ENCODE data around the gene PIGU.
"Not testable (repeated sequence)": the region's sequence is repeated elsewhere in the genome, so short reads cannot be mapped to it uniquely, and the experiment has no call there.

The PIGU gene

GRCh38 chr20:34618676-34619075 lies 58.2 kb downstream of the PIGU start:
- Histone ChIP-seq H3K27ac (ENCODE audit: extremely low read depth, low read depth, low read length) (no peak overlapping the region), H3K4me3 (ENCODE audit: low read depth, low read length) (no peak overlapping the region), H3K9me3 (ENCODE audit: control insufficient read depth, insufficient read depth, low read depth, low read length) (no peaks in the 10 kb centered on the region), H3K36me3 (ENCODE audit: control insufficient read depth in 2 of 2, insufficient read depth in 1 of 2, low read length in 2 of 2) (peaks cover 3 to 12% of the 10 kb centered on the region in 2 experiments; a peak in 2 of 3 replicates), H3K4me1 (ENCODE audit: control insufficient read depth, insufficient read depth, low read length) (no peaks in the 10 kb centered on the region)
- ChIA-PET POLR2A (interaction anchor here (0.6 to 1.1 kb wide), 2 partner anchors 16 to 485 kb away, joined by 3 to 4 read pairs; no protein-coding TSS in a partner anchor), CTCF (no interaction called here)
- no peak for TF ChIP-seq ZNF37A (tag by site-specific recombination; IDR thresholded peaks at IDR 0.05)
- TF ChIP-seq, protein P1, sequence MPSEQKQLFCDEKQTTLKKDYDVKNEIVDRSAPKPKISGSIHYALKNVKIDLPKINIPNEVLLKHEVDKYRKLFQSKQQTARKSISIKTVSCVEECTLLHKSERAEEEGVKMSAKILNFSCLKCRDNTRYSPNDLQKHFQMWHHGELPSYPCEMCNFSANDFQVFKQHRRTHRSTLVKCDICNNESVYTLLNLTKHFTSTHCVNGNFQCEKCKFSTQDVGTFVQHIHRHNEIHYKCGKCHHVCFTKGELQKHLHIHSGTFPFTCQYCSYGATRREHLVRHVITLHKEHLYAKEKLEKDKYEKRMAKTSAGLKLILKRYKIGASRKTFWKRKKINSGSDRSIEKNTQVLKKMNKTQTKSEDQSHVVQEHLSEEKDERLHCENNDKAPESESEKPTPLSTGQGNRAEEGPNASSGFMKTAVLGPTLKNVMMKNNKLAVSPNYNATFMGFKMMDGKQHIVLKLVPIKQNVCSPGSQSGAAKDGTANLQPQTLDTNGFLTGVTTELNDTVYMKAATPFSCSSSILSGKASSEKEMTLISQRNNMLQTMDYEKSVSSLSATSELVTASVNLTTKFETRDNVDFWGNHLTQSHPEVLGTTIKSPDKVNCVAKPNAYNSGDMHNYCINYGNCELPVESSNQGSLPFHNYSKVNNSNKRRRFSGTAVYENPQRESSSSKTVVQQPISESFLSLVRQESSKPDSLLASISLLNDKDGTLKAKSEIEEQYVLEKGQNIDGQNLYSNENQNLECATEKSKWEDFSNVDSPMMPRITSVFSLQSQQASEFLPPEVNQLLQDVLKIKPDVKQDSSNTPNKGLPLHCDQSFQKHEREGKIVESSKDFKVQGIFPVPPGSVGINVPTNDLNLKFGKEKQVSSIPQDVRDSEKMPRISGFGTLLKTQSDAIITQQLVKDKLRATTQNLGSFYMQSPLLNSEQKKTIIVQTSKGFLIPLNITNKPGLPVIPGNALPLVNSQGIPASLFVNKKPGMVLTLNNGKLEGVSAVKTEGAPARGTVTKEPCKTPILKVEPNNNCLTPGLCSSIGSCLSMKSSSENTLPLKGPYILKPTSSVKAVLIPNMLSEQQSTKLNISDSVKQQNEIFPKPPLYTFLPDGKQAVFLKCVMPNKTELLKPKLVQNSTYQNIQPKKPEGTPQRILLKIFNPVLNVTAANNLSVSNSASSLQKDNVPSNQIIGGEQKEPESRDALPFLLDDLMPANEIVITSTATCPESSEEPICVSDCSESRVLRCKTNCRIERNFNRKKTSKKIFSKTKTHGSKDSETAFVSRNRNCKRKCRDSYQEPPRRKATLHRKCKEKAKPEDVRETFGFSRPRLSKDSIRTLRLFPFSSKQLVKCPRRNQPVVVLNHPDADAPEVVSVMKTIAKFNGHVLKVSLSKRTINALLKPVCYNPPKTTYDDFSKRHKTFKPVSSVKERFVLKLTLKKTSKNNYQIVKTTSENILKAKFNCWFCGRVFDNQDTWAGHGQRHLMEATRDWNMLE (tag by site-specific recombination; conservative IDR thresholded peaks at IDR 0.05; ENCODE audit: low read depth), result no peak
- no peak for TF ChIP-seq ZNF426 (tag by site-specific recombination; IDR thresholded peaks at IDR 0.05)
- no peak for TF ChIP-seq SETDB1 (IDR thresholded peaks at IDR 0.05; ENCODE audit: insufficient read length, low read length)
- TF ChIP-seq KLF9 (tag by site-specific recombination; IDR thresholded peaks at IDR 0.05; ENCODE audit: low read depth), result no peak
- no peak for TF ChIP-seq ZNF175 (tag by site-specific recombination; IDR thresholded peaks at IDR 0.05)
- TF ChIP-seq REPIN1 (tag by site-specific recombination; IDR thresholded peaks at IDR 0.05; ENCODE audit: low read depth), result no peak
- TF ChIP-seq ZNF677 (tag by site-specific recombination; IDR thresholded peaks at IDR 0.05), result no peak
- TF ChIP-seq ZNF184 (tag by site-specific recombination; IDR thresholded peaks at IDR 0.05), result no peak
- TF ChIP-seq ZNF155 (tag by site-specific recombination; IDR thresholded peaks at IDR 0.05), result no peak
- TF ChIP-seq ZNF629 (tag by site-specific recombination; IDR thresholded peaks at IDR 0.05), result no peak
- TF ChIP-seq YY1 (tag by site-specific recombination; IDR thresholded peaks at IDR 0.05), result no peak
- TF ChIP-seq, protein P2, sequence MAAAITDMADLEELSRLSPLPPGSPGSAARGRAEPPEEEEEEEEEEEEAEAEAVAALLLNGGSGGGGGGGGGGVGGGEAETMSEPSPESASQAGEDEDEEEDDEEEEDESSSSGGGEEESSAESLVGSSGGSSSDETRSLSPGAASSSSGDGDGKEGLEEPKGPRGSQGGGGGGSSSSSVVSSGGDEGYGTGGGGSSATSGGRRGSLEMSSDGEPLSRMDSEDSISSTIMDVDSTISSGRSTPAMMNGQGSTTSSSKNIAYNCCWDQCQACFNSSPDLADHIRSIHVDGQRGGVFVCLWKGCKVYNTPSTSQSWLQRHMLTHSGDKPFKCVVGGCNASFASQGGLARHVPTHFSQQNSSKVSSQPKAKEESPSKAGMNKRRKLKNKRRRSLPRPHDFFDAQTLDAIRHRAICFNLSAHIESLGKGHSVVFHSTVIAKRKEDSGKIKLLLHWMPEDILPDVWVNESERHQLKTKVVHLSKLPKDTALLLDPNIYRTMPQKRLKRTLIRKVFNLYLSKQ (tag by site-specific recombination; IDR thresholded peaks at IDR 0.05; ENCODE audit: borderline replicate concordance), result no peak
- no peak for TF ChIP-seq ZSCAN16 (tag by site-specific recombination; IDR thresholded peaks at IDR 0.05)

DNA sequence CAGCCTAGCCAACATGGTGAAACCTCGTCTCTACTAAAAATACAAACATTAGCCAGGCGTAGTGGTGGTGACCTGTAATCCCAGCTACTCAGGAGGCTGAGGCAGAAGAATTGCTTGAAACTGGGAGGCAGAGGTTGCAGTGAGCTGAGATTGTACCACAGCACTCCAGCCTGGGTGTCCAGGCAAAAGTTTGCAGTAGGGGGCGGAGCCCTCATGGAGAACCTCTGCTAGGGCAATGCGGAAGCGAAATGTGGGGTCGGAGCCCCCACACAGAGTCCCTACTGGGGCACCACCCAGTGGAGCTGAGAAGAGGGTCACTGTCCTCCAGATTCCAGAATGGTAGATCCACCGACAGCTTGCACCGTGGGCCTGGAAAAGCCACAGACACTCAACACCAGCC lies 60.0 kb downstream of the PIGU start:
- H3K27ac ChIP-seq (ENCODE audit: extremely low read depth, low read depth, low read length); CTCF ChIA-PET; H3K4me3 ChIP-seq (ENCODE audit: low read depth, low read length); H3K4me1 ChIP-seq (ENCODE audit: control insufficient read depth, insufficient read depth, low read length); POLR2A ChIA-PET; H3K9me3 ChIP-seq (ENCODE audit: control insufficient read depth, insufficient read depth, low read depth, low read length): not testable (repeated sequence)
- H3K36me3 ChIP-seq (ENCODE audit: control insufficient read depth in 2 of 2, insufficient read depth in 1 of 2, low read length in 2 of 2), result peaks cover 3 to 12% of the 10 kb centered on the region in 2 experiments; a peak in 2 of 3 replicates

DNA sequence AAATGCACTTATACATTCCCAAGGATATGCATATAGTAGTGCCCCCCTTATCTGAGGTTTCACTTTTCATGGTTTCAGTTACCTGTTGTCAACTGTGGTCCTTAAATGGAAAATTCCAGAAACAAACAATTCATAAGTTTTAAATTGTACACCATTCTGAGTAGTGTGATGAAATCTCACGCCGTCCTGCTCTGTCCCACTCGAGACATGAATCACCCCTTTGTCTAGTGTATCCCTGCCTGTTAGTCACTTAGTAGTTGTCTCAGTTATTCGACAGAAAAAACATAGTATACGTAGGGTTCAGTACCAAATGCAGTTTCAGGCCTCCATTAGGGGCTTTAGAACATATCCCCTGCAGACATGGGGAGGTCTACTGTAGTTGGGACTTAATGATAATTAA lies 61.4 kb downstream of the PIGU start:
- H3K4me3 ChIP-seq (ENCODE audit: low read depth, low read length), result no peak overlapping the region
- no peak overlapping the region for H3K27ac ChIP-seq (ENCODE audit: extremely low read depth, low read depth, low read length)
- POLR2A ChIA-PET, result no interaction called here
- peaks cover 3 to 12% of the 10 kb centered on the region in 2 experiments; a peak in 2 of 3 replicates for H3K36me3 ChIP-seq (ENCODE audit: control insufficient read depth in 2 of 2, insufficient read depth in 1 of 2, low read length in 2 of 2)
- CTCF ChIA-PET, result no interaction called here
- H3K4me1 ChIP-seq (ENCODE audit: control insufficient read depth, insufficient read depth, low read length), result no peaks in the 10 kb centered on the region
- H3K9me3 ChIP-seq (ENCODE audit: control insufficient read depth, insufficient read depth, low read depth, low read length), result no peaks in the 10 kb centered on the region
- TF ChIP-seq WT1 (tag by site-specific recombination; IDR thresholded peaks at IDR 0.05) (no peak), BCL11B (tag by site-specific recombination; IDR thresholded peaks at IDR 0.05; ENCODE audit: low read depth) (no peak), MEIS1 (CRISPR knock-in tag; IDR thresholded peaks at IDR 0.05; ENCODE audit: borderline replicate concordance) (no peak), ZNF311 (tag by site-specific recombination; IDR thresholded peaks at IDR 0.05; ENCODE audit: borderline replicate concordance) (no peak), HOXC10 (CRISPR knock-in tag; IDR thresholded peaks at IDR 0.05) (no peak)

All from HEK293 (cell line).